Measurements from ENCODE around the gene MICB.

MICB gene

DNA sequence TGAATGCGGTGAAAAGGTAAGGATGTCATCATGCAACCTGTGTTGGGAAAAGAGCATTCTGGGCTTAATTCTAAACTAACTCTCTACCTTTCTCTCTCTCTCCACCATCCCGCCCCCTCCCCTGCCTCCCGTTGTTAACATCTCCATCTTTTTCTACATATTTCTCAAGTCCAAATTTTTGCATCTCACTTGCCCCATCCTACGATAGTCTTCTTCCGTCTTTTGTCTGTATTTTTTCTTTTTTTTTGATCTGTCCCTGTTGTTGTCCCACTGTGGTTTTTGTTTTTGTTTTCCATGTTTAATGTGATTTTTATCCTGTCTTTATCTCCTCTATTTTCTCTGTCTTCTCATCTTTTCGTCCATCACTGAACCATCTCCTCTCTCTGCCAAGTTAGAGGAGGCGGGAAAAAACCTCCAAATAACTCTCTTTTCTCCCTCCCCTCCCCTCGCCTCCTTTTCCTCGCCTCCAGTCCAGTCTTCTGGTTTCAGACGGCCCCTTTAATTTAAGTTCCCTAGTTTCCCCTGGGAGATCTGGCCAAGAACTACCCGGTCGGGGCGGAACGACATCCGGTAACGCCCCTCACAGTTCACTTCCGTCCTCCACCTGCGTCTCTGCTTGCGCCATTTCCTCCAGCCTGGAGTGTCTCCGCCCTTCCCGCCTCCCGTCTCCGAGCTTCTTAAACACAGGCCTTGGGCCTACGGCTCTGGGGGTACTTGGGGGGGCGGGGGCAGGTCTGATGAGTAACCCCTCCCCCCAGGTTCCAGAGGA, 49.2 kb downstream of the MICB start, which contains the start of gene NFKBIL1:
Gene NFKBIL1 (plus strand): TSS at position 651 of the 769 bp plus-strand sequence. CDS start 87 bp downstream, at position 738.
- peak; percentile 96 to 97 for DNase-seq
- TF ChIP-seq POLR2A (IDR thresholded peaks at IDR 0.05; ENCODE audit: low read length) (peak; percentile 65), GATA1 (IDR thresholded peaks at IDR 0.05; ENCODE audit: low read depth, low read length) (no peak)

GRCh38 chr6:31547727-31548543, 50.0 kb downstream of the MICB start:
- no peak for DNase-seq

DNA sequence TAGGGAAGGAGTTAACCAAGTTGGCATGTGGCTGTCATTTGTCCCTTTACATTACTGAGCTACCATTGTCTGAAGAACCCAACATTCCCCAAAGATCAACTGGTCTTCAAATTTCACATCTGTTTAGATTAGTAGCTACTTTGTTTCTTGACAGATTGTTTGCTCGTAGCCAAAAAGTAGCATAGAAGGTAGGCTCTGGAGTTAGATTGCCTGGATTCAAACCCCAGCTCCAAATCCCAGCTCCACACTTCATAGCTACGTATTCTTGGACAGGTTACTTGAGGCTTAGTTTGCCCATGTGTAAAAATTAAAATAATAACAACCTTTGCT, 50.6 kb downstream of the MICB start:
- no peak for TF ChIP-seq POLR2A (IDR thresholded peaks at IDR 0.05; ENCODE audit: low read length)
- no peak for TF ChIP-seq GATA1 (IDR thresholded peaks at IDR 0.05; ENCODE audit: low read depth, low read length)
- DNase-seq: no peak

More at GRCh38 chr6:31547727-31548543, 50.0 kb downstream of the MICB start:
- no peak for TF ChIP-seq GATA1 (IDR thresholded peaks at IDR 0.05; ENCODE audit: low read depth, low read length)
- peak; percentile 29 for TF ChIP-seq POLR2A (IDR thresholded peaks at IDR 0.05; ENCODE audit: low read length)

DNA sequence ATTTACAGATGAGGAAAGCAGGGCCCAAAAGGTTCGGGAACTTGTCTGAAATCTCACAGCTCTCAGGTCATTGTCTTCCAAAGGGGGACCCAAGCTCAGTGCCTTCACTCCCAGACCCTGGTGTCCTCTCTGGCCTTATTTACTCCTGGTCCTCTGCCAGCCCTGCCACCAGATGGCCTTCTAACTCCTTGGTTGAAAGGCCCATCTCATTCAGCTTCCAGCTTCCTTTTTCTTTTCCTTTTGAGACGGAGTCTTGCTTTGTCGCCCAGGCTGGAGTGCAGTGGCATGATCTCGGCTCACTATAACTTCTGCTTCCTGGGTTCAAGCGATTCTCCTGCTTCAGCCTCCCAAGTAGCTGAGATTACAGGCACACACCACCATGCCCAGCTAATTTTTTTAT, 53.4 kb downstream of the MICB start:
- DNase-seq: peak; percentile 51 to 52

- TF ChIP-seq POLR2A (IDR thresholded peaks at IDR 0.05; ENCODE audit: low read length) (no peak), GATA1 (IDR thresholded peaks at IDR 0.05; ENCODE audit: low read depth, low read length) (no peak)
- DNase-seq: no peak
Observed at GRCh38 chr6:31556307-31556706, 58.4 kb downstream of the MICB start.

- no peak for TF ChIP-seq POLR2A (IDR thresholded peaks at IDR 0.05; ENCODE audit: low read length)
- TF ChIP-seq GATA1 (IDR thresholded peaks at IDR 0.05; ENCODE audit: low read depth, low read length): no peak
- no peak for DNase-seq
Observed at GRCh38 chr6:31557443-31558317, 59.7 kb downstream of the MICB start.

GRCh38 chr6:31558318-31558625, 60.3 kb downstream of the MICB start:
- no peak for DNase-seq
- no peak for TF ChIP-seq POLR2A (IDR thresholded peaks at IDR 0.05; ENCODE audit: low read length)
- TF ChIP-seq GATA1 (IDR thresholded peaks at IDR 0.05; ENCODE audit: low read depth, low read length): no peak

DNA sequence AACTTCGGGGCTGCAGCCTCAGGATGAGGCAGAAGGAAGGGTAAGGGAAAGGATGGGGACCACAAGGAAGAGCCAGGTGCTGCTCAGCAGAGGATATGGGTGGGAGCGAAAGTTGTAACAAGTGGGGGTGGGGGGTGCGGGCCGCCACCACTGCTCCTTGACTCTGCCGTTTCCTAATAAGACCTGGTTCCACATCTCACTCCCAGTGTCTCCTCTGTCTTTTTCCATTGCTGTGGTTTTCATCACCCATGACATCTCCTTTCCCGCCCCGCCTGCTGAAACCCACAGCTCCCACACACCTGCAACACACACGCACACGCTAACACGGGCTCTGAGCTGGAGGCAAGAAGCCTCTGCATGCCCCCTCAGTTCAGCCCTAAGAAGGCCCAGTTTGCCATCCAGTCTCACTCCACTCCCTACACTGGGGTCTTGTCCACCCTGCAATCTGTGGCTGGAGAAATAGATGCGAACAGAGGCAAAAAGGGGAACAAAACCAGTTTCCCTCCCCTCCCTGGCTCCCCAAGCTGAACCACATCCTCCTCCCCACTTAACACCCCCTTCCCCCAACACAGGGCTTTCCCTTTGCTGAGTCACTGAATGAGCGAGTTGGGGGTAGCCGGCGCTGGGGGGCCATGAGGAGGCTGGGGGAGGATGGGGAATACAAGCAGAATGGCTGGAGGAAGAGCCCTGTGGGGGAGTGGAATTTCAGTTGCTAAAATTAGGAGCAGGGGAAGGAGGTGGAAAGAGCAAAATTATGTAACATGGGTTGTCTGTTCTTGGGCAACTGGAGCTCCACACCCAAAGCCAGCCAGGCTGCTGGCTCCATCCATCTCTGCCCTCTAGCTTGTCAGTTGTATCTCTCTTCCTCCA, 60.9 kb downstream of the MICB start:
- DNase-seq: peak in 1 of 2 experiments; percentile 43
- TF ChIP-seq GATA1 (IDR thresholded peaks at IDR 0.05; ENCODE audit: low read depth, low read length) (no peak), POLR2A (IDR thresholded peaks at IDR 0.05; ENCODE audit: low read length) (no peak)

- no peak for DNase-seq
Observed at GRCh38 chr6:31559606-31559957, 61.6 kb downstream of the MICB start.

DNA sequence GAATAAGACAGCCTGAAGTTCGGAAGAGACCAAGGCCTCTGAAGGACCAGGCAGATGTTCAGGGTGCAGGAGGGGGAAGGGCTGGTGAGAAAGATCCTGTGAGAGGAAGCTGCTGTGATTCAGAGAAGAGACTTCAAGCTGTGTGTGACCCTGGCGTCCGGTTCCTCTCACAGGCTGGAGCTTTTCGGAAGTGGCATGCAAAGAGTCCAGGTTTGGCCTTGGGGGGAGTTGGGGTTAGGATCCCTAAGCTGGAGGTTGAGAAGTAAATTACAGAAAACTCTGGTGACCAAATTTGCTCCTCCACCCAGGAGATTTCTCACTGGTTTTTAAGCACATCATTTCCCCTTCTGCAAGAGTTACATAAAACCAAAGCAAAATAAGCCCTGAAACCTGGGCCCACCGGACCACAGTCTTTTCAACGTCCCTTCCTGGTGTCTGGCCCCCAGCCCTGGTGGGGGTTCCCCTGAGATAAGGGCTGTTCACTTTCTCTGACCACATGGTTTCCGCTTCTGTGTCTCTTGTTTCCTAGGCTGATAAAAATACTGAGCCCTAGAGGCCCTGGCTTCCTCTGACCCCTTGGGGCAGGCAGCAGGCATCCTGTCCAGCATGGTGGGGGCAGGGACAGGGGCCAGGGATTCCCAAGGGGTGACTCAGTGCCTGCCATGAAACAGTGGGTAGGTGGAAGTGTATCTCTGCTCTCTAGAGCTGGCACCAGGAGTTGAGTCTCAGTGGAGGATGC, 62.2 kb downstream of the MICB start:
- no peak for TF ChIP-seq GATA1 (IDR thresholded peaks at IDR 0.05; ENCODE audit: low read depth, low read length)
- TF ChIP-seq POLR2A (IDR thresholded peaks at IDR 0.05; ENCODE audit: low read length): no peak
- no peak for DNase-seq

More at GRCh38 chr6:31559606-31559957, 61.6 kb downstream of the MICB start:
- TF ChIP-seq GATA1 (IDR thresholded peaks at IDR 0.05; ENCODE audit: low read depth, low read length) (no peak), POLR2A (IDR thresholded peaks at IDR 0.05; ENCODE audit: low read length) (no peak)

DNA sequence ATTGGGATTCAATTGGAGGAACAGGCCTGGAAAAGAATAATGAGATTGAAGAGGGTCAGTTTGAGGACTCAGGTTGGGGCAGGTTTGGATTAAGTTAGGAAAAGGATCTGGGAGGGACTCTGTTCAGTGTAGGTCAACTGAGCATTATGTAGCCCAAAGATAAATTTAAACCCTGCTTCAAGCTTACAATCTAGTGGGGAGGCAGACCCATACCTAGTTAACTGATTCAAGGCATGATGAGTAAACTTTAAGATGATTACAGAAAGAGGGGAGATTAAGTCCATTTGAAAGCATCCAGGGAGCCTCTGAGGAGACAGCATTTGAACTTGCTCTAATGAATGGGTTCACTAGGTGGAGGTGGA, 62.7 kb downstream of the MICB start:
- TF ChIP-seq GATA1 (IDR thresholded peaks at IDR 0.05; ENCODE audit: low read depth, low read length): no peak
- TF ChIP-seq POLR2A (IDR thresholded peaks at IDR 0.05; ENCODE audit: low read length): no peak
- DNase-seq: no peak
